Activated B cell treated with CpG ODN at 0.5 μM for 24 hours (primary cell): Measurements from ENCODE around the gene TICRR. TPM values are rescaled to one million over a fixed set of nuclear protein-coding genes. Genes with fewer than 3 reads are reported as not detected.

ENCODE experiments used
- ATAC-seq: fragments of 200-7000 bp; cut with Tn5 transposase; one replicate; pipeline ENCODE4 v1.10.0; 2021; ENCODE audit warnings: low read depth, mild to moderate bottlenecking, moderate library complexity
- CTCF ChIA-PET: fragments of 350-600 bp; sonication (Branson Sonifier 250); formaldehyde crosslinking; loops from one replicate; lab custom pipeline; 2021; ENCODE audit warnings: antibody characterized with exemption; lab: Charles Lee
- POLR2A ChIA-PET: fragments of 350-600 bp; sonication (Branson Sonifier 250); formaldehyde crosslinking; loops from one replicate; lab custom pipeline; 2021; ENCODE audit warnings: antibody characterized with exemption; lab: Charles Lee
- DNase-seq: peaks from one replicate; pipeline ENCODE4 v3.0.0; 2022
- H3K27ac Mint-ChIP-seq: one replicate; pipeline ENCODE4 v1.8.0; 2020; ENCODE audit warnings: mixed read lengths
- H3K27me3 Mint-ChIP-seq: one replicate; pipeline ENCODE4 v1.8.0; 2021; ENCODE audit warnings: mixed read lengths
- H3K36me3 Mint-ChIP-seq: one replicate; pipeline ENCODE4 v1.8.0; 2021; ENCODE audit warnings: low read depth, mixed read lengths
- H3K4me1 Mint-ChIP-seq: one replicate; pipeline ENCODE4 v1.8.0; 2021; ENCODE audit warnings: mixed read lengths
- H3K4me3 Mint-ChIP-seq: one replicate; pipeline ENCODE4 v1.8.0; 2020; ENCODE audit warnings: mild to moderate bottlenecking, mixed read lengths
- H3K9me3 Mint-ChIP-seq: one replicate; pipeline ENCODE4 v1.8.0; 2020; ENCODE audit warnings: mixed read lengths
- intact Hi-C: fragments of 100-400 bp; cut with micrococcal nuclease; formaldehyde crosslinking; loops from one replicate; pipeline ENCODE4 v1.15.1; 2024
- total RNA-seq: library from RNA; stranded (reverse); gene quantifications from 2 replicates; pipeline ENCODE4 v1.2.3, GENCODE V29; 2022
- TF ChIP-seq, protein P1 (sequence below): fragments of 200-600 bp; IDR thresholded peaks from one replicate; pipeline ENCODE4 v1.8.0; 2022; ENCODE audit warnings: antibody characterized with exemption, mild to moderate bottlenecking

The TICRR gene
- total RNA-seq, 1 donor from 2014 or later, result 0.69 TPM

DNA sequence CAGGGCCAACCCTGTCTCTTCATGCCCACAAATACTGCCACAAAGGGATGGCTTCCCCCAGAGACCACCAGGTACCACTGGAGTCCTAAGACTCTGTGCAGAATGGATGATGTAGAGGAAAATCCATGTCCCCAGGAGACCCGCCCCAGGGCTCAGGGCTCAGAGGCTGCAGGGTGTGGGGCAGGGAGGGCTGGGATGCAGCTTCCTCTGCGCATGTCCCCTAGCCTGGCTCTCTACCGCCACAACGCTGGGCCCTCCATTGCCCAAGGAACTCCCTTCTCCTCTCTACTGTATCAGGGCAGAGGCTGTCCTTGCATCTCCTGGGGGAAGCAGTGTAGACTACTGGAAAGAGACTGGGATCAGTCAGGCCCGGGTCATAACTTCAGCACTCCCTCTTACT is 19.5 kb upstream of the TICRR start:
- no peak for ATAC-seq
- H3K9me3 Mint-ChIP-seq, result no peaks in the 10 kb centered on the region
- H3K27ac Mint-ChIP-seq, result no peak overlapping the region
- no peak for DNase-seq
- intact Hi-C loops, result loop anchor here (1.0 to 2.0 kb wide), 2 partner anchors 197 to 349 kb away; no protein-coding TSS in a partner anchor
- CTCF ChIA-PET, result interaction anchor here (1.3 kb wide), 1 partner anchor 8 kb away, joined by 4 read pairs; no protein-coding TSS in a partner anchor
- peaks cover 9% of the 10 kb centered on the region for H3K27me3 Mint-ChIP-seq
- no peaks in the 10 kb centered on the region for H3K36me3 Mint-ChIP-seq
- POLR2A ChIA-PET, result no interaction called here
- no peaks in the 10 kb centered on the region for H3K4me1 Mint-ChIP-seq
- H3K4me3 Mint-ChIP-seq, result no peak overlapping the region
- TF ChIP-seq, protein P1, sequence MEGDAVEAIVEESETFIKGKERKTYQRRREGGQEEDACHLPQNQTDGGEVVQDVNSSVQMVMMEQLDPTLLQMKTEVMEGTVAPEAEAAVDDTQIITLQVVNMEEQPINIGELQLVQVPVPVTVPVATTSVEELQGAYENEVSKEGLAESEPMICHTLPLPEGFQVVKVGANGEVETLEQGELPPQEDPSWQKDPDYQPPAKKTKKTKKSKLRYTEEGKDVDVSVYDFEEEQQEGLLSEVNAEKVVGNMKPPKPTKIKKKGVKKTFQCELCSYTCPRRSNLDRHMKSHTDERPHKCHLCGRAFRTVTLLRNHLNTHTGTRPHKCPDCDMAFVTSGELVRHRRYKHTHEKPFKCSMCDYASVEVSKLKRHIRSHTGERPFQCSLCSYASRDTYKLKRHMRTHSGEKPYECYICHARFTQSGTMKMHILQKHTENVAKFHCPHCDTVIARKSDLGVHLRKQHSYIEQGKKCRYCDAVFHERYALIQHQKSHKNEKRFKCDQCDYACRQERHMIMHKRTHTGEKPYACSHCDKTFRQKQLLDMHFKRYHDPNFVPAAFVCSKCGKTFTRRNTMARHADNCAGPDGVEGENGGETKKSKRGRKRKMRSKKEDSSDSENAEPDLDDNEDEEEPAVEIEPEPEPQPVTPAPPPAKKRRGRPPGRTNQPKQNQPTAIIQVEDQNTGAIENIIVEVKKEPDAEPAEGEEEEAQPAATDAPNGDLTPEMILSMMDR, result no peak

DNA sequence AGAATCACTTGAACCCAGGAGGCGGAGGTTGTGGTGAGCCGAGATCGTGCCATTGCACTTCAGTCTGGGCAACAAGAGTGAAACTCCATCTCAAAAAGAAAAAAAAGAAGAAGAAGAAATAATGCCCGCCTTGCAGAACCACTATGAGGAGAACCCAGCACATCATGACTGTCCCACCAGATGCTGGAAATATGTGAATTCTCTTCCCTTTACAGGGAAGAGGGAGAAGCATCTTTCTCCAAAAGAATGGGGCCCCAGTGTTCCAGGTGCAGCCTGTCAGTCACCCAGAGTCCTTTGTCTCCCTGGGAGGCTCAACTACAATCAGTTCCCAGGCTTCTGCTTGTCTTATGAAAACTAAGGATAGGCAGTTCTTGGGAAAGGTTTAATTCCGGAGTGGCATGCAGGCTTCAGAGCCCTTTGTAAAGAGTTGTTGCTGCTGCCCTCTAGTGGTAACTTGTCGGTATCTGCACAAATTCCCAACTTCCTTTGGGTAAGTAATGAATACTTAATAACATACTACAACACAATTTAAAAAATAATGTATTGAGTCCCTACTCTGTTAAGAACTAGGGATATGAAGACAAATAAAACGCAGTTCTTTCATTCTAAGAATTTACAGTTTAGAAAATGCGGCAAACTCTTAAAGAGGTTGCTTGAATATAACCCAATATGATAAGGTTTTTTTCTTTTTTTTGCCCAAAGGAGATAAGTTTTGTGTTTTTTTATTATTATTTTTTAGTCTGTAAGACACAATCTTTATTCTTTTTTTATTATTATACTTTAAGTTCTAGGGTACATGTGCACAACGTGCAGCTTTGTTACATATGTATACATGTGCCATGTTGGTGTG is 18.6 kb upstream of the TICRR start:
- H3K4me3 Mint-ChIP-seq, result no peak overlapping the region
- POLR2A ChIA-PET, result no interaction called here
- H3K9me3 Mint-ChIP-seq, result no peaks in the 10 kb centered on the region
- peak; percentile 31 for ATAC-seq
- H3K27ac Mint-ChIP-seq, result no peak overlapping the region
- intact Hi-C loops, result loop anchor here (1.0 to 2.0 kb wide), 2 partner anchors 198 to 350 kb away; no protein-coding TSS in a partner anchor
- peaks cover 9% of the 10 kb centered on the region for H3K27me3 Mint-ChIP-seq
- TF ChIP-seq, protein P1, result peak; percentile 67
- no peaks in the 10 kb centered on the region for H3K36me3 Mint-ChIP-seq
- CTCF ChIA-PET, result no interaction called here
- no peak for DNase-seq
- no peaks in the 10 kb centered on the region for H3K4me1 Mint-ChIP-seq

DNA sequence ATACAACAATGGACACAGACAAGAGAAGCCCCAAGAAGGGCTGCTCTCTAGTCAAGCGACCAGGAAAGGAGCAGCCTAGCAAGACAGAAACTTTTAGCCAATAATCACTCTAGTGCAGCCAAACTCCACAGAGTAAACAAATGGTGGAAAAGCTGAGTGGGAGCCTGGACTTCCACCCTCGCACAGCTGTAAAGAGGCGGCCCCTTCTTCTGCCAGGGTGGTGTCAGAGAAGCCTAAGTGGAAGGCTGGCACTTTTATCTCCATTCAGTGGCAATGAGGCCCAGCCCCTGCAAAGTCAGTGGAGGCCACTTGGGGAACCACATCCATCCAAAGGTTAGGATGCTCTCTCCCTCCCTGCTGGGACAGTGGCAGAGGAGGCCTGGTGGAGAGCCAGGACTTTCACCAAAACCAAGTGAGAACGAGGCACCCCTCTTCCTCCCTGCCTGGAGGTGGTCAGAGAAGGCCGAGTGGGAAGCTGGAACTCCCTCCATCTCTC is 15.5 kb upstream of the TICRR start:
- CTCF ChIA-PET, result no interaction called here

DNA sequence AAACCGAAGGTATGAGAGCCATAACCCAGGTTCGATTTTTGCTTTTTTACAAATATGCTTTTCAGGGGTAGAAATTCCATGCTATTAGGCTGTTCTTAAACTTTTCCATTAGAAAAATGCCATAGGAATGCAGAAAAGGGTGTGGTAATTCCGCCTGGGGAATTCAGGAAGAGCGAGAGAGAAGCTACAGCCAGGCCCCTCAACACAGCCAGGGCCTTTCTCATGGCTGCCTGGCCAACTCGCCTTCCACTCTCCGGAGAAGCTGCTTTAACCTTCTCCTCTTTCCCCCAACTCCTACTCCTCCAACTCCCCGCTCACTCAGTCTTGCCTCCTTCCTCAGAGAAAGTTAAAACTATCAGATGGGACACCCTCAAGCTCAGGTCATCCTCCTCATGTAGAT is 9.1 kb upstream of the TICRR start:
- POLR2A ChIA-PET, result no interaction called here
- no peak for DNase-seq
- TF ChIP-seq, protein P1, result no peak
- Mint-ChIP-seq H3K4me3 (no peak overlapping the region), H3K9me3 (no peaks in the 10 kb centered on the region), H3K27me3 (peaks cover 19% of the 10 kb centered on the region), H3K36me3 (no peaks in the 10 kb centered on the region), H3K4me1 (no peaks in the 10 kb centered on the region), H3K27ac (no peak overlapping the region)
- CTCF ChIA-PET, result no interaction called here
- ATAC-seq, result no peak
- intact Hi-C loops, result no loop called here

More for the DNA sequence above, 15.5 kb upstream of the TICRR start:
- intact Hi-C loops, result no loop called here
- POLR2A ChIA-PET, result no interaction called here
- Mint-ChIP-seq H3K9me3 (no peaks in the 10 kb centered on the region), H3K36me3 (no peaks in the 10 kb centered on the region), H3K27me3 (peaks cover 14% of the 10 kb centered on the region), H3K4me1 (no peaks in the 10 kb centered on the region), H3K4me3 (no peak overlapping the region), H3K27ac (no peak overlapping the region)
- ATAC-seq (no peak), DNase-seq (no peak)
- TF ChIP-seq, protein P1, result no peak

DNA sequence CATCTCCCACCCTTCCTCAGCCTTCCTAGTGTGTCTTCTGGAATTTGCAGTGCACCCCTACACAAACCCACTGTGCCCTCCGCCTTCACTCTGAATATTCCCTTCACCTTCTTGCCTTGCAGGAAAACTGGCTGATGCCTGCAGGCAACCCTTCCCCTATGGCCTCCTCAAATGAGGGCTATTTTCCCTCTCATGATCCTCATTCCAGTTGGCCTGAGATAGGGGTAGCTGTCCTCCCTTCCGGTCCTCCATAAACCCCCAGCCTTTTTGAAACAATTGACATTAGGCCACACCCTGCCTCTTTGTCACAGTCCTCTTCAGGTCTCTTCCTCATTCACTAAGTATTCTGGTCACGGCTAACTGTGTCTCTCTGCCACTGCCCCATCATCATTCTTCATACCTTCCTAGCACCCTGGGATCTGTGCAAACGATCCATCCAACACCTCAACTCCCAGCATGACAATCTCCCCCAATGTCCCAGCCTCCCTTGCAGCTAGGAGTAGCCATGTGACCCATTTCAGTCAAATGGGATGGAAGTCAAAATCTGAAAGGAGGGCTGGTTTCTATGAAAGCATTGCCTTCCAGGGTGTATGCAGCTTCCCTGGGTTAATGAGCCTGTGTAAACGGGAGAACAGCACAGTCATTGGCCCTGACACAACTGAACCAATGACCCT is 8.5 kb upstream of the TICRR start:
- CTCF ChIA-PET, result interaction anchor here (1.5 kb wide), 1 partner anchor 12 kb away, joined by 5 read pairs; no protein-coding TSS in a partner anchor
- TF ChIP-seq, protein P1, result no peak
- intact Hi-C loops, result no loop called here
- POLR2A ChIA-PET, result interaction anchor here (0.6 kb wide), 1 partner anchor 51 kb away, joined by 4 read pairs; no protein-coding TSS in a partner anchor
- DNase-seq (no peak), ATAC-seq (no peak)
- Mint-ChIP-seq H3K36me3 (no peaks in the 10 kb centered on the region), H3K4me3 (no peak overlapping the region), H3K27ac (no peak overlapping the region), H3K4me1 (no peaks in the 10 kb centered on the region), H3K9me3 (no peaks in the 10 kb centered on the region), H3K27me3 (peaks cover 20% of the 10 kb centered on the region)
